Anterior cingulate cortex (tissue), 58 donors: ENCODE results near the gene CHKB.
"Not testable (repeated sequence)": the region's sequence is repeated elsewhere in the genome, so short reads cannot be mapped to it uniquely, and the experiment has no call there.

Experiments used
- DNase-seq, 58 donors: peaks; one replicate each; lab custom pipeline; 2025; lab: John Stamatoyannopoulos, UW

Gene CHKB, protein sequence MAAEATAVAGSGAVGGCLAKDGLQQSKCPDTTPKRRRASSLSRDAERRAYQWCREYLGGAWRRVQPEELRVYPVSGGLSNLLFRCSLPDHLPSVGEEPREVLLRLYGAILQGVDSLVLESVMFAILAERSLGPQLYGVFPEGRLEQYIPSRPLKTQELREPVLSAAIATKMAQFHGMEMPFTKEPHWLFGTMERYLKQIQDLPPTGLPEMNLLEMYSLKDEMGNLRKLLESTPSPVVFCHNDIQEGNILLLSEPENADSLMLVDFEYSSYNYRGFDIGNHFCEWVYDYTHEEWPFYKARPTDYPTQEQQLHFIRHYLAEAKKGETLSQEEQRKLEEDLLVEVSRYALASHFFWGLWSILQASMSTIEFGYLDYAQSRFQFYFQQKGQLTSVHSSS

DNA sequence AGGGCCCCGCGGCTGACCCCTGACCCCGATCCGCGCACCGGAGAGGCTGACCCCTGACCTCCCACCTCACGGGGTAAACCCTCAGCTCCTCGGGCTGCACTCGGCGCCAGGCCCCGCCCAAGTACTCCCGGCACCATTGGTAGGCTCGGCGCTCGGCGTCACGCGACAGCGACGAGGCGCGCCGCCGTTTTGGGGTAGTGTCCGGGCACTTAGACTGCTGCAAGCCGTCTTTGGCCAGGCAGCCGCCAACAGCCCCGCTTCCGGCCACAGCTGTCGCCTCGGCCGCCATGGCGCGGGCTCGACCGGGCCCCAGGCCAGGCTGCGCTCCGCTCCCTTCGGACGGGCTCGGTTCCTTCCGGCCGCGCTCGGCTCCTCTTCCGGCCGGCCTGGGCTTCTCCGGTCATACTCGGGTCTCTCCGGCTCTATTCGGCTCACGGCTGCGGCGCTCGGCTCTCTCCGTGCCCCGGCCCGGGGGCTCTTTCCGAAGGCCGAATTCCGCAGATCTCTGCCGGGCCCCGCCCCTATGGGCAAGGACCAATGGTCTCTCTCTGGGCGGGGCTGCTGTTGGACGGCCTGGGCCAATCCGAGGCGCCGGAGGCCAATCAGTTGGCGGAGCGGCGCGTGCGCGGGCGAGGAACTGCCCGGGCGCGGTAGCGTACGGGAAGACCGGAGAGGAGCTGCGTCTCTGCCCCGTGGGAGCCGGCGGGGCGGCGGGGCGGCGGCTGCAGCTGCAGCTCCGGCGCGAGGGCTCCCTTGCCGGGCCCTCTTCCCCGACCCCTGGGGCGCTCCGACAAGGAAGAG, at the start of gene CHKB:
Gene CHKB, minus strand, starts transcription at position 357 of the 801 bp plus-strand sequence. Its CDS starts 68 bp downstream, at position 289.
- DNase-seq = peak; percentile 85 to 99 (median 98)

DNA sequence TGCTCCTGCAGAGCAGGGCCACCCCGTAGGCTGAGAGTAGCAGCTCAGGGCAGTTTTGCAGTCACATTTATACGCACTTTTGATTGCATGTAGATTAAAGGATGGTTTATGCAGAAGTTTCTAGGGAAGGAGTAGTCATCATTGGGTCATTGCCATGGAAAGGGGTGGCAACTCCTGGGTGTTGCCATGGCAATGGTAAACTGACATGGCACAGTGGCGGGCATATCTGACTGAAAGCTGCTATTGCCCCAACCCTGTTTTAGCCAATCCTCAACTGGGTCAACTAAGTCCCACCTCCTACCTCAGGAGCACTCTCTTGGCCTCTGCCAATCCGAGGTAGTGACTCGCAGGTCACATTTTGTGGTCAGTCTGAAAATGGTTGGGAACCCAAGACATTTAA, 47.7 kb upstream of the CHKB start:
- no peak for DNase-seq

DNA sequence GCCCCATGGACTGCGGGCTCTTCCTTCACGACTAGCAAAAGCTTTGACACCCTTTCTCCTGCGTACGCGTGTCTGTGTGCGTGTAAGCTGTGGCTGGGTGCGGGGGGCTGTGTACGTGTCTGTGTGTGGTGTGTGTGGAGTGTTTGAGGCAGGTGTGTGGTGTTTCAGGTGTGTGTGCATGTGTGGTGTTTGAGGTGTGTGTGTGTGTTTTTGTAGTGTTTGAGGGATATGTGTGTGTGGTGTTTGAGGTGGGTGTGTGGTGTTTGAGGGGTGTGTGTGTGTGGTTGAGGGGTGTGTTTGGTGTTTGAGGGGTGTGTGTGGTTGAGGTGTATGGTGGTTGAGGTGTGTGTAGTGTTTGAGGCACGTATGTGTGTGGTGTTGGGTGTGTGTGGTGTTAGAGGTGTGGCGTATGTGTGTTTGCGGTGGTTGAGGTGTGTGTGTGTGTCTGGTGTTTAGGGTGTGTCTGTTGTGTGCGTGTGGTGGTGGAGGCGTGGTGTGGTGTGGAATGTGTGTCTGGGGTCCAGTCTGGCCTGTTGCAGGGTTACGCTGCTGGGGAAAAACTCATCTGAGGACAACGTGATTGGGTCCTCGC, 46.0 kb upstream of the CHKB start:
- DNase-seq = no peak

DNA sequence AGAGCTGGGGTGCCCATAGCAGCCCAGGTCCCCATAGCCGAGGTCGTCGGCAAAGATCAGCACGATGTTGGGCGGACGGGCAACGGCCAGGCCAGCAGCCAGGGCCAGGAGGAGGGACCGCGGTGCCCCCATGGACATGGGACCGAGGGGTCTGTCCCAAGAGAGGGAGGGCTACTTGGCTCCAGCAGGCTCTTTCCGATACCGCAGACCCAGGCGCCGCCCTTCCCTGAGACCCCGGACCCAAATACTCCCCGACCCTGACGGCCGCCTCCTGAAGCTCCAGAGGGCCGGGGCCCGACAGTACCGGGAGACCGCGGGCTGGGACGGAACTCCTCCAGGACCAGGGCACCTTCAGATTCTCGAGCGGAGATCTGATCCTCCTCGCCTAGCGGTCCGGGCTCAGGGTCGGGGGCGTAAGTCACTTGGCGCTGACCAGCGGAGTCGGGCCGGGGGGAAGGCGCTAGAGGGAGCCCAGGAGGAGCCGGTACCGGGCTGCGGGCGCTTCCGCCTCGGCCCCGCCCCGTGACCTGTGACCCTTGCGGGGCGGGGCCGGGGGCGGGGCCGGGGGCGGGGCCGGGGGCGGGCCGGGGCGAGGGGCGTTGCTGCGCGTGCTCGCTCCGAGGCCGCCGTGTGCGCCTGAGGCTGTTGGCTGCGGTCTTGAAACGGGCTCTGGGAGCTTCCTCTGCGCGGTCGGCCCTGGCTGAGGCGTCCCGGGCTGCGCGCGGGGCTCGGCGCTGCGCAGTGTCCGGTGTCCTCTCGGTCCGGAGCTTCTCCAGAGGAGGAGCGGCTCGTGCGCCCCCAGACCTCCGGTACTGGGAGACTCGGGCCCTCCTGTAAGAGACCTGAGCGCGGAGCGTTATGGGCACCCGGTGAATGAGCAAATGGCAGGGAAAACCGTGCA, 45.2 kb upstream of the CHKB start, which contains the start of gene ARSA:
Gene ARSA, minus strand, starts transcription at position 511 of the 901 bp plus-strand sequence. Its CDS starts 373 bp downstream, at position 138.
- DNase-seq = peak in 54 of 58 donors; percentile 44 to 89 (median 77)

DNA sequence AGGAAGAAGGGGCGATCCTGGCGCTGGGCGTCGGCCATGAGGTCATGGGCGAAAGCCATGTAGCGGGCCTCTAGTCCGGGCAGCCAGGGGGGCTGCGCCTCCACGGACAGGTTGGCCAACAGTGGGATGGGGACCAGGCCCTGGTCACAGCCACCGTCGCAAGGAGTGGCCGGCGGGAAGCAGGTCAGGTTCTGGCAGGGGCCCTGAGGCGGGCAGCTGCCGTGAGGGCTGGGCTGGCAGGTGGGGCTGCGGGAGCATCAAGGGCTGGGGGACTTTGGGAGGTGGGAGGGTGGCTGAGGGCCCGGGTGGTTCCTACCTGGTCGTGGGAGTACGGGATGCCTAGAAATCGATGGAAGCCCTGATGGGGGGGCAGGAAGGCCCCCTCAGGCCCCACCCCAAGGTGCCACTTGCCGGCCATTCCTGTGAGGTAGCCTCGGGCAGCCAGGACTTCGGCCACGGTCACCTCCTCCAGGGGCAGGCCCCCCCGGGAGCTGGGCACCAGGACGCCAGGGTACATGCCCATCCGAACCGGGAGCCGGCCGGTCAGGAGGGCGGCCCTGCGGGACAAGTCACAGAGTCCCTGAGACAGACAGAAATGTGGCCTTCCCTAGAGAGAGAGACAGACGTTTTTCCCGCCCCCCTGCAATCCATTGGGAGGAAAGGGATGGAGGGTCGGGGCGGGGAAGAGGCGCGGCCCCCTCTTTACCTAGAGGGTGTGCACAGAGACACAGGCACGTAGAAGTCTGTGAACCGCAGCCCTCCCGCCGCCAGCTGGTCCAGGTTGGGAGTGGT, 44.4 kb upstream of the CHKB start:
- DNase-seq = no peak

DNA sequence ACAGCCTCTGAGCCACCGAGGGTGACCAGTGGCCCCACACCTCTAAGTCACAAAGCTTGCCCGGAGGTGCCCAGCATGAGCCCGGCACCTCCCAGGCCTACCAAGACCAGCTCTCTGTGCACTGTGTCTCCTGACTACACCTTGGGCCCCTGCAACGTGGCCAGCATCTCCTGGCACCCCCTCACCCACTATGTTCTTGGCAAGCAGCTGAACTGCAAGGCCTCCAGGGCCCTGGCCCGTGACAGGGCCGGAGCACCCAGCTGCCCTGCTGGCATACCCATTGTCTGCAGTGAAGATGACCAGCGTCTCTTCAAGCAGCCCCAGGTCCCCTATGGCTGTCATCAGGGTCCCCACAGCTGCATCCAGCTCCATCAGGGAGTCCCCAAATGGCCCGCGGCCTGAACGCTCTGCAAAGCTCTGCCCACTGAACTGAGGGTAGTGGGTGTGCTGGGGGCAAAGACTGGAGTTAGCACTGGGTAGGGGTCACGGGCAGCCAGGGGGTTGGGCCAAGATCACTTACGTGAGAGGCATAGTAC, 43.7 kb upstream of the CHKB start:
- no peak for DNase-seq

DNA sequence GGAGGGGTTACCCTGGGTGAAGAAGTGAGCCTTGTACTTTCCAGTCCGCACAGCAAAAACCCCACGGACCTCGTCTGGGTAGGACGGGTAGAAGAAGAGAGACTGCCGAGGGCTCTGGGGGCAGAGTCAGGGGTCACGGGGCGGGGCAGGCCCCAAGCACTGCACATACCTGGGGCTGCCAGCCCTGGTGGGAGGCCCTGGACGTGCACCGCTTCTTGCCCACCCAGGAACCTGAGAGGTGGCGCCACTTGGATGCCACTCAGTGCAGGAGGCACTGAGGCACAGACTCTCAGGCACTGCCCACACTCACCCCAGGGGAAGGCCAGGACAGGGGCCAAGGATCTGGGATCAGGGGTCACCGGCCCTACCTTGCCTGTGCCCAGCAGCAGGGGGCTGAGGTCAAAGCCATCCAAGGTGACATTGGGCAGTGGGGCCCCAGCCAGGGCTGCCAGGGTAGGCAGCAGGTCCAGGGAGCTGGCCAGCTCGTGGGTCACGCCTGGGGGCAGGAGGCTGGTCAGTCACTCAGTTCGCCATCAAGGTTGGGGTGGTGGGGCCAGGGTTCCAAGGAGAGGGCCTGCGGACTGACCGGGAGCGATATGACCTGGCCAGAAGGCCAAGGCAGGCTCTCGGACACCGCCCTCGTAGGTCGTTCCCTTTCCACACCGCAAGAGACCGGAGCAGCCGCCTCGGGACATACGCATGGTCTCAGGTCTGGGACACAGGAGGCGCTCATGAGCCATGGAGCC, 43.1 kb upstream of the CHKB start:
- DNase-seq = no peak

DNA sequence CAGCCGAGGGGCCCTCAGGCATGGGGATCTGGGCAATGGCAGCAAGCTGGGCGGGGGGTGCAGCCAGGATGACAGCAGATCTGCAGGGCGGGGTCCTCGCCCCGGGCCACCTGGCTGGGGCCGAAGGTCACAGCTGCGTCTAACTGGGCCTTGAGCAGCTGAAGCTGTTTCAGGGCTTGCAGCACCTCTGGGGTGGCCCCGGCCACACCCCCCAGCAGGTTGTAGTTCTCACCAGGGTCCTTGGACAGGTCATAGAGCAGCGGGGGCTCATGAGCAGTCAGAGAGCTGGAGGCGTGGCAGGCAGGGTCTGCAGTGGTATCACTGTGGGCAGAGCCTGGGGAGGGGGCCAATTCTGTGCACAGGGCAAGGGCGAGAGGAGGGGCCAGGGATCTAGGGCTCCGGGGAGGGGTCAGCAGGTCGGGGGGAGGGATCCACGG, 42.5 kb upstream of the CHKB start:
- DNase-seq = no peak

DNA sequence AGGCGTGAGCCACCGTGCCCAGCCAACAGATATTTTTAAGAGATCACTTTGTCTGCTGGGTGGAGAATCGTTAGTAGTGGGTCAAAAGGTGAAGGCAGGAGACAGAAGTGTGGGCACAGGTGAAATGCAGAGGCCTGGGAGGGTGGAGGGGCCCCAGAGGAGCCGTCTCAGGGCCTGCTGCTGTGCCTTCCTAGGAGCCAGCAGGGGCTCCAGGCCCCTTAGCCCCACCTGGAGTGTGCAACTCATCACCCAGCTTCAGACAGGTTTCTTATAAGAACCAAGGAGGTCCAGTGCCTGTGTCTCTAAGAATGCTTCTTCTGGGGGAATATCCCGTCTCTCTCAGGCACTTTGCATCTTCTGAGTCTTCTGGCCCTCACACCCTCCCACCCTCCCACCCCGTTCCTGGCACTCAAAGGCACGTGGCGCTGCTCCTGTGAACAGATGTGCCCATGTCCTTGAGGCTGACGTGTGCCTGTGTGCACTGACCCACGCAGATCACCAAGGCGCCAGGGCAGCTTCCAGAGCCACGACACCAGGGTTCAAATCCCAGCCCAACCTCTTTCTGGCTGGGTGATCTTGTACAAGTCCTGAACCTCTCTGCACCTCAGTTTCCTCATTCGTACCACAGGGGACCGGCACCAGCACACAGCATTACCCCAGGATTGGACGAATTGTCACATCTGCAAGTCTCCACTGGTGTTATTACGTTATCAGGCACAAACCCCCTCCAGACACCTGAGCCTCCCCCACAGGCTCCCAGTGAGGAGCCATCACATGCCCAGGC, 41.9 kb upstream of the CHKB start:
- no peak for DNase-seq

DNA sequence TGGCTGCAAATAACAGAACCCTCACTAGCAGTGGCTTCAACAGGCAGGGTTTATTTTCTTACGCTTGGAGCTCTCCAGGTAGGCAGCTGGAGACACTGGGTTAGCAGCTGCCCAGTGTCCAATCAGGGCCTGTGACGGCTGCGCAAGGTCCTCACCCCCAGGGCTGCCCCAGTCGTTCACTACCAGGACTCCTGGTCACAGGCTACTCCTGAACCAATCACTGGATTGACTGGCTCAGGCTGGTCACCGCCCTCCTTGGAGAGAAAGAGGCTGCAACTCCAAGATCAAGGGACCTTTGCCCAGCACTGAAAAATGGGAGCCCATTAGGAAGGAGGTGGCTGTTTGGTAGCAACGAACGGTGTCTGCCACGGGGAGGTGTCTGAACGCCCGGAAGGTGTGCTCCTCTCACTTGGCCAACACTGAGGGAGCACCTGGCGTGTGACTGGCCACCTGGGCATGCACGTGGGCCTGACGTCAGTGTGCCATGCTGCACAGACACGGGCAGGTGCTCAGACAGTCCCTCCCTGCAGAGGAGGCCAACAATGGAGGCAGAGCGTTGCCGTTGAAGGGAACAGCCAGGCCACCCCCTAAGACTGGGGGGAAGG, 40.2 kb upstream of the CHKB start:
- DNase-seq = no peak

DNA sequence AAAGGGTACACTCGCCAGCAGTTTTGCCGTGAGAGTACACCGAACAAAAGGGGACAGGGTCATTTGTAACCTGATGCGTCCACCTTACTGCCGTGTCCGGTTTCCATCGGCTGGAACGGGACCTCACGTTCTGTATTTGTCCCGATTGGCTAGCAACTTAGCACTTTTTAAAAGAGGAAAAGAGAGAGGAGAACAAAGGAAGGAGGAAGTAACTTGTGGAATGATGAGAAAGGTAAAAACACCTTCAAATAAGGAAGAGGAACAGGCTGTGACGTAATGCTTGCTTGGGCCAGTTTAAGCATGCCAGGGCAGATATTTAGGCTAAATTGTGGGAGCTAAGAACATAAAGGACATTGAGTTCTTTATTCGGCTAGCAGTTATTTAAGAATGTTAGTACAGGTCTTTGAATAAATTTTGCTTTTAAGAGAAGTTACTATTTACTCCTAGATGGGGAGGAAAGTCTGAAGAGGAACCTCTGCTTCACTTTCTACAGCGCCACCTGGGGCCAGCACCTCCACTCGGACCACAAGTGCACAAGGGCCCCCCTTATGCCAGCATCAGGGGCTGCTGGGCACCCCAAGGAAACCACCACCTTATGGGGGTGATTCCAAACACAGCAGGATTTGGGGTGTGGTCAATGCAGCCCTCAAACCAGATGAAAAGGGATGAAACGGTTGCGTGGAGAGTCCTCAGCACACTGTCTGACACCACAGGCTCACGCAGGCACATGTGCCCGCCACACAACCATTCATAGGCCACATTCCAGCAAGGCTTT, 39.5 kb upstream of the CHKB start:
- no peak for DNase-seq

DNA sequence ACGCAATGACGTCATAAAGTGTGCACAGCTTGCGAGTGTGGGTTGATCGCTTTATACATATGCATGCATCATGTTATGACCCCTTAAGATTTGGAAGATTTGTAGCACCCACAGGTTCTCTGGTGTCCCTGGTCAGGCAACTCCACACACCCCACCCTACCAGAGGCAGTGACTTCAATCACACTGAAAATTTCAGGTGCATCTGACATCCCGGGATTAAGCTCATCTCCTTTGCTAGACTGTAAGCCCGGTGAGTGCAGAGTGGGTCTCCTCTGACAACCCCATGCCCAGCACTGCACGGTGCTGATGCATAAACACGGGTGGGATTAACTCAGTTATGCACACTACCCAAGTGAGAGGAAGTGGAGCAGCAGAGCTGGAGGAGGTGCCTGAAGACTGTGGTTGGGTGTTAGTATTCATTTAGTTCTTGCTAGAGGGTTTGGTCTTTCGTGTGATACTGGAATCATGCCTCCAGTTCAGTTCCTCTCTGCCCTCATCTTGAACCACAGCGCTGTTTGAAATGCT, 38.8 kb upstream of the CHKB start:
- DNase-seq = peak in 2 of 58 donors; percentile 11 to 47

DNA sequence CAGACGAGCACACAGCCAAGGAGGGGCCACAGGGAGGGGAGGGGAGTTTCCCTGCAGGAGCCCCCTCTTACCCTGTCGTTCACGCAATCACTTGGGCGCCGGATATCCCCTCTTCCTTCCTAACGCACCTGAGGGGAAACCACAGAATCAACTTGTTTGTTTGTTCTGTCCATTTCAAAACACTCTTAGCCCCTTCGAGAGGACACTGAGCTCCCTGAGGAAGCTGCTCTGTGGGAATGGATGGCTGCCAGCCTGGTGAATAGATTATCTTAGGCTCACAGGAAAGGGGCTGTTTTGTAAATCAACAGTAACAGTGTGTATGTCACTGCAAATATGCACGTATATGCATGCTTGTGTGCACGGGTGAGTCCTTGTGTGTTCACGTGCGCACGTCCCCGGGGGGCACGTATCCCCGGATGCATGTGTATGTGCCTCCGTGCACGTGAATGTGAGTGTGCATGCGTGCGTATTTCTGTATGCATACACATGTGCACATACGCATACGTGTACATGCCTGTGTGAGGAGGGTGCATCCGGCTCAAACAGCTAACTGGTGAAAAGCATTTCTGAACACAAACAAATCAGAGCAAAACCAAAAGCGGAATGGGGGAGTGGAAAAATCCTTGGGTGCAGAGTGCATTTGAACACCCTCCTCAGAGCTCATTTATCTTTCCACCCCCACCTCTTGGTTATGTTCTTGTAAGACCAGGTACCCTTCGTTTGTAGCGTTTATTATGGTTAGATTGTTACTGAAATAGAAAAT, 38.1 kb upstream of the CHKB start:
- DNase-seq = peak in 33 of 58 donors; percentile 17 to 82 (median 49)

DNA sequence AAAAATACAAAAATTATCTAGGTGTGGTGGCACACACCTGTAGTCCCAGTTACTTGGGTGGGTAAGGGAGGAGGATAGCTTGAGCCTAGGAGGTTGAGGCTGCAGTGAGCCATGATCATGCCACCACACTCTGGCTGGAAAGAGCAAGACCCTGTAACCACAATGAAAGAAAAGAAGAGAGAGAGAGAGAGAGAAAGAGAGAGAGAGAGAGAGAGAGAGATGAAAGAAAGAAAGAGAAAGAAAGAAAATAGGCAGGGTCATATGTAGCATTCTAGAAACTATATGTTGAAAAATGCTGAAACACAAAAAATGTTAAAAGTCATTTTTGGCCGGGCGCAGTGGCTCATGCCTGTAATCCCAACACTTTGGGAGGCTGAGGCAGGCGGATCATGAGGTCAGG, 31.6 kb upstream of the CHKB start:
- DNase-seq = not testable (repeated sequence)
